Measurements from ENCODE around the gene SMURF1. TPM values are rescaled to one million over a fixed set of nuclear protein-coding genes. Genes with fewer than 3 reads are reported as not detected.
A peak's percentile ranks its signal among the peaks of the same experiment; 100 is the strongest.
"Not testable (repeated sequence)": the region's sequence is repeated elsewhere in the genome, so short reads cannot be mapped to it uniquely, and the experiment has no call there.

SMURF1 gene
- 10 to 100 TPM; 14.4 to 15.9 (median 15.2) TPM for polyA plus RNA-seq (ENCODE audit: insufficient read length in 3 of 3)

DNA sequence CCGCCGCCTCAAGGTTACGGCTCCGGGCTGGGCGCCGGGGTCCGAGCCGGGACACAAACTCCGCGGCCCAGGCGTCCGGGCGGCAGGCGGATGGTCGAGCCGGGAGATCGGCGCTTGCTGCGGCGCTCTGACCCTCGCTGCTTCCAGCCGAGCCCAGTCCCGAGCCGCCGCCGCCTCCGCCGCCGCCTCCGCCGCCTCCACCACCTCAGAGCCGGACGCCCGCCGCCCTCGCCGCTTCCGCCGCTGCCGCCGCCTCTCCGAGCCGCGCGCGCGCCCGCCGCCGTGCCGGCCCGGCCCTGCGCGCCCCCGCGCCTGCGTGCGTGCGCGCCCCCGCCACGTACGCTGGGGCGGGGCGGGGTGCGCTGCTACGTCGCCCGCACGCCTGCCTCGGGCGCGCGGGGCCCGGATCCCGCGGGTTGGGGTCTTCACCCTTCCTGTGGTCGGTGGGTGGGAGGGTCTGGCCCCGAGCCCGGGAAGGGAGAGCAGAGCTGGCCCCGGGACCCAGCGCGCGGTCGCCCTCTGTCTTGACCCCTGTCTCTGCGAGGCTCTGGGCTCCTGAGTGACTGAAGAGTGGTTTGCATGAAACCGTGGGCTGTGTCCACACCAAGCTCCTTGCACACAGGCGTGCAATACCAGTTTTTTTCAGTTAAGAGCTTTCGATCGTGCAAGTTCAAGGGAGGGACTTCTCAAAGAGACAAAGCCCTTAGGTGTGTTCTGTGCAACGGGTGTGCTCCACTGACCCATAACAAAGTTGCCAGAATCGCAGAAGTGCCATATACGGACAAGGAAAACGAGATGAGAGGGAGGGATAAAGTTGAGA, at the start of gene SMURF1:
Gene SMURF1, minus strand, starts transcription at position 256 of the 820 bp plus-strand sequence. CDS start 328 bp downstream, outside the sequence.
- peak in 2 of 3 donors; percentile 40 to 45 for DNase-seq (ENCODE audit: low read depth in 3 of 3, low spot score in 2 of 3)

DNA sequence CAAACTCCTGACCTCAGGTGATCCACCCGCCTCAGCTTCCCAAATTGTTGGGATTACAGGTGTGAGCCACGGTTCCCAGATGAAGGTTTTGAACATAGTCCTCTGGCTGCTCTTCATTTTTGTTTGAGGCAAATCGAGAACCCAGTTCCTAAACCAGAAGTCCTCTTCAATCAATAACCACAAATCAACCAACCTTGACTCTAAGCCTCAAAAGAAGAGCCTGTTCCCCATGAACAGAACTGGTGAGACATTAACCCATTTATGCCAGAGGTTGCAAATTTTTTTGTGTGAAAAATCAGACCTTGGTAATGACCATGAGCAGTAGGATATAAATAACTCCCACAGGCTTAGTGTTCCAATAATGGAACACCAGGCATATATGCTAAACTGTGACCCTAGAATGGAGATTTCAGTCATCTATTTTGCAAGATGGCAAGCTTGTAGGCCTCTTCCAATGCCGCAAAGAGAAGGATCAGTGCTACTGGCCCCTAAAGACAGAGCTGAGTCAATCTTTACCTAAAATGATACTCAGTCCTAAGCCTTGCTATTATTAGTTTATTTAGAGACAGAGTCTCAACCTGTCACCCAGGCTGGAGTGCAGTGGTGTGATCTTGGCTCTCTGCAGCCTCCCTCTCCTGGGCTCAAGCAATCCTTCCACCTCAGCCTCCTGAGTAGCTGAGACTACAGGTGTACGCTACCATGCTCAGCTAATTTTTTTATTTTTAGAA, 48.1 kb upstream of the SMURF1 start:
- no peak for DNase-seq (ENCODE audit: low read depth in 3 of 3, low spot score in 2 of 3)

DNA sequence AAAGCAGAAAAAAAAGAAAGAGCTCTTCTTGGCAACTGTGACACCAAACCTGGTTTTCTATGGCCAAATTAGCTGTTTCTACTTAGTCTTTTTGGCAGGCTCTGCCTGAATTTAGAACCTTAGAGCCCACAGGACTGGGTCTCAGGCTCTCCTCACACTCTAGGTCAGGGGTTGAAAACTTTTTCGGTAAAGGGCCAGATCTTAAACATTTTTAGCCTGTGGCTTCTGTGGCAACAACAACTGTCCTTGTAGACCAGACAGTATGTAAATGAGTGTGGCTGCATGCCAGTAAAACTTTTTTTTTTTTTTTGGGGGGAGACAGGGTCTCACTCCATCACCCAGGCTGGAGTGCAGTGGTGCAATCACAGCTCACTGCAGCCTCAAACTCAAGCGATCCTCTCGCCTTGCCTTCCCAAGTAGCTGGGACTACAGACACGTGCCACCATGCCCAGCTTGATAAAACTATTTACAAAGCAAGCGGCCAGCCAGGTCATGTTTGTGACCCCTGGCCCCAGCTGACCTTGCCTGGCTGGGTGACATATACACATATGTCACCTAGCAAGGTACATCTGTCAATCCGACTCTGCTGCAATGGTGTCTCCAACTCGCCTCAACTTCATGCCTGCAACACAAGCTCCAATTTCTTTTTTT, 46.6 kb upstream of the SMURF1 start:
- no peak for DNase-seq (ENCODE audit: low read depth in 3 of 3, low spot score in 2 of 3)

DNA sequence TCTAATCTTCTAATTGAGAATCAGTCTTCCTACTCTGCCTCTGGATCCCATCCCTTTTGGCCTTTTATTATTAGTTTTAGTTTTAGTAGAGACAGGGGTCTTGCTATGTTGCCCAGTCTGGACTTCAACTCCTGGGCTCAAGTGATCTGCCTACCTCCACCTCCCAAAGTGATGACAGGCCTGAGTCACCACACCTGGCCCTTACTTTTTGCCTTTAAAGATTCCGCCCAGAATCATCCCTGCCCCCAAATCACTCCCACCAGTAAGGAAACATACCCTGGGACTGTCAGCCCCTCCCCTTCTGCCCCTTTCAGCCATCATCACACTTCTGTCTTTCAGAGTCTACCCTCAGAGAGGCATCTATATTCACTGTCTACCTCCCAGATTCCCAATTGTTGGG, 45.3 kb upstream of the SMURF1 start:
- no peak for DNase-seq (ENCODE audit: low read depth in 3 of 3, low spot score in 2 of 3)

DNA sequence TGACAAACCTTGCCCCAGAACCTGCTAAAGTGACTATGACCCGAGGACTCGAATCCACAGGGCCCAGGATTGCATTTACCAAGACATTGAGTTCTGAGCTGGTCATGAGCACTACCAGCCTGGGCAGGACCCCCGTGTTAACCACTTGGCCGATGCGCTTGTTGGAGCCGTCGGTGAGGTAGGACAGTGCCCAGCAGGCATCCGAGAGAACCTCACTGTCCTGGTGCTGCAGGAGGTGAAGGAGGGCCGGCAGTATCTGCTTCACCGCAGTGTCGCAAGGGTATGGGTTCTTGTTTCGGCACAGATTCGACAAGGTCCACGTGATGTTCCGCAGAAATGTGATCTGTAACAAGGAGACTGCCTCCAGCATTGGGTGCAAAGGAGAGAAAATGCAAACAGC, 44.3 kb upstream of the SMURF1 start:
- DNase-seq (ENCODE audit: low read depth in 3 of 3, low spot score in 2 of 3): no peak

DNA sequence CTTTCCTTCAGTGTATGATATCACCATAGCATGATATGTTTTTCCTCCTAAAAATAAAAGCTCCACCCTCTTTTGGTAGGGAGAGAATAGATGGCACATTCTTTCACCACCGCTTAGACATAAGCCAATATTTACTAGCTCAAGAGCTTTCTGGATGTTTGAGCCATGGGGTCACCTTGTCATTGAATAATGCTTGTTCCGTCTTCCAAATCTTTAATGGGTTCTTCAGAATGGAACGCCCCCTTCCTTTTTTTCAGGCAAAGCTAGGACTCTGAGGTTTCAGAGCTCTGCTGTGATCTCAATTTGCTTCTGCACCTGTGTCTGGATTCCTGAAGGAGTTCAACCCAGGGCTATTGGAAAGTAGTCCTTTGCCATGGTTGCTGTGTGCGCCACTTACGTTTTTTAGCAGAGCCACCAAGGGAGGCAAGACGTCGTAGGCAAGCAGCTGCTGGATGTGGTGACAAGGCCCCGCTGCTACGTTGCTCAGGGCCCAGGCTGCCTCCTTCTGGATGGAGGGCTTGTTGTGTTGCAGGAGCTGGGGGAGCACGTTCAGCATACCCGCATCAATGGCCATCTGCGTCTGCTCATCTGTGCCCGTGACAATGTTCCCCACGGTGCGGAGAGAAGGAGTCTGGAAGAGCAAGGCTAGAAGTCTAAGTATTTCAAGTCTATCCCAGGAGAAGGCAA, 40.8 kb upstream of the SMURF1 start:
- DNase-seq (ENCODE audit: low read depth in 3 of 3, low spot score in 2 of 3): no peak

DNA sequence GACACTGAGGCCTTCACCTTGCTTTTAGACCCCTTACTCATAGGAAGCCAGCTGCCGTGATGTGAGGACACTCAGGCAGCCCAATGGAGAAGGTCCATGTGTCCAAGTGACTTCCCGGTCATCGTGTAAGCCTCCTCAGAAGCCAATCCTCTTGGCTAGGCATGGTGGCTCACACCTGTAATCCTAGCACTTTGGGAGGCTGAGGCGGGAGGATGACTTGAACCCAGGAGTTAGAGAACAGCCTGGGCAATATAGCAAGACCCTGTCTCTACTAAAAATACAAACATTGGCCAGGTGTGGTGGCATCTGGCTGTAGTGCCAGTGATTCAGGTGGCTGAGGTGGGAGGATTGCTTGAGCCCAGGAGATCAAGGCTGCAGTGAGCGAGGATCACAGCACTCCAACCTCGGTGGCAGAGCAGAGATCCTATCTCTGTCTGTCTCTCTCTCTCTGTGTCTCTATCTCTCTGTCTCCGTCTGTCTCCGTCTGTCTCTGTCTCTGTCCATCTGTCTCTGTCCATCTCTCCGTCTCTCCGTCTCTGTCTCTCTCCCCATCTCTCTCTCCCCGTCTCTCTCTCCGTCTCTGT, 36.3 kb upstream of the SMURF1 start:
- DNase-seq (ENCODE audit: low read depth in 3 of 3, low spot score in 2 of 3): no peak

DNA sequence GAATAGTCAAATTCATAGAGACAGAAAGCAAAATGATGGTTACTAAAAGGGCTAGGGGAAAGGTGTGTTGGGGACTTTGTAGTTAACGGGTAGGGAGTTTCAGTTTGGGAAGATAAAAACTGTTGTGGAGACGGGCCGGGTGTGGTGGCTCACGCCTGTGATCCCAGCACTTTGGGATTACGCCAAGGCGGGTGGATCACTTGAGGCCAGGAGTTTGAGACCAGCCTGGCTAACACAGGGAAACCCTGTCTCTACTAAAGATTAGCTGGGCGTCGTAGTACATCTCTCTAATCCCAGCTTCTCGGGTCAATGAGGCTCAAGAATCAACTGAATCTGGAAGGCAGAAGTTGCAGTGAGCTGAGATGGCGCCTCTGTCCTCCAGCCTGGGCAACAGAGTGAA, 33.3 kb upstream of the SMURF1 start:
- no peak for DNase-seq (ENCODE audit: low read depth in 3 of 3, low spot score in 2 of 3)

DNA sequence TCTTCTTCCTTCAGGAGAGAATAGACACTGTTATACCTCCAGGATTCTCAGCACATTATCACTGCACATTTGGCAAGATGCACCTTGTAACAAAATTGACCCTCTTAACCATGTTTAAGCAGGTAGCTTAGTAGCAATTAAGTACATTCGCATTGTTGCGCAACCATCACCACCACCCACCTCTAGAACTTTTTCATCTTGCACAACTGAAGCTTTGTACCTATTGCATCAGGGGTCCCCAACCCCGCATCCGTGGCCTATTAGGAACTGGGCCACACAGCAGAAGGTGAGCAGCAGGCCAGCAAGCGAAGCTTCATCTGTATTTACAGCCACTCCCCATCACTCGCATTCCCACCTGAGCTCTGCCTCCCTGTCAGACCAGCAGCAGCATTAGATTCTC, 29.9 kb upstream of the SMURF1 start:
- no peak for DNase-seq (ENCODE audit: low read depth in 3 of 3, low spot score in 2 of 3)

DNA sequence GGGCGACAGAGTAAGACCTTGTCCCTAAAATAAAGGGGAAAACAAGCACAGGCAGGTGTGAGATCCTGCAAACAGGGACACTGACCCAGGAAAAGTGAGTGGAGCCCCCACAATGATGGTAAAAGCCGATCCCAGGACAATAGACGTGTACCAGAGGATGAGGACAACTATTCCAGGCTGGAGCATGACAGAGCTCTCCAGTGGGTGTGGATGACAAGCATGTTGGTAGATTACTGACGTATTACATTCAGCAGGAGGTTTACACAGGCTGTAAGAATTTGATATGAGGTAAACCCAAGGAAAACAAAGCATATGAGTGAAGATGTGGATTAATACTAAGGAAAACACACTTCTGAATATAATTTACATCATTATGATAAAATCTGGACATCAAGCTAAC, 27.8 kb upstream of the SMURF1 start:
- no peak for DNase-seq (ENCODE audit: low read depth in 3 of 3, low spot score in 2 of 3)

DNA sequence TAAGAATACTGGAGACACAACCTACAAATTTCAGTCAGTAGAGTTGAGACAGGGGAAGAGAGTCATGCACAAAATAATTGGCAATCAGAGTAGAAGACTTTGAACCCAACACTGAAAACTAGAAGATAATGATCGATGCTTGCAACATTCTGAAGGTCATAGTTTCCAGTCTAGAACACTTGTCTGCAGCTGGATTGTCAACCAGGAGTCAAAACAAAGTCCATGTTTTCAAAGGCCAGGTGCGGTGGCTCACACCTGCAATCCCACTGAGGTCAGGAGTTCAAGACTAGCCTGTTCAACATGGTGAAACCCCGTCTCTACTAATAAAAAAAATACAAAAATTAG, 26.8 kb upstream of the SMURF1 start:
- no peak for DNase-seq (ENCODE audit: low read depth in 3 of 3, low spot score in 2 of 3)

DNA sequence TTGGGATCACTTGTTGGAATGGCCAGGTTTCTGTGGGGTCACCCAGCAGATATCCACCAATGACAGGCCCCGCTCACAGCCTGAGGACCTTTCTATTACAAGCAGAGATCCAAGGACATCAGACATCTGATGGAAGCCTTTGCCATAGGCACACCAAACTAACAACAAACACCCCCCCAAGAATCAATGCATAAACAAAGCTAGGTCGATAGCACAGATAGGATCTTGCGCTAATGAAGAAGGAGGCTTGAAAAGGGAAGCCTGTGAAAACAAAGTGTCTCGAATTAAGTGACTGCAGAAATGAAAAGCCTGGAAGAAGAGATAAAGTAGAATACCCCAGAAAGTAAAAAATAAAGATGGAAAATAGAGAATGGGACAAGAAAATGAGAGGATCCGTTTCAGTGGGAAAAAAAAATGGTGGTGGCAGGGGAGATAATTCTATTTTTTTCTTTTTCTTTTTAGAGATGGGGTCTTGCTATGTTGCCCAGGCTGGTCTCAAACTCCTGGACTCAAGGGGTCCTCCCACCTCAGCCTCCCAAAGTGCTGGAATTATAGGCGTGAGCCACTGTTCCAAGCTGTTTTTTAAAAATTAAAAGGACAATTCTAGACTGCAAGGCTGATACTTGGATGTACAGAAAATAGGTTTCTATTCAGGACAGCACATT, 26.3 kb upstream of the SMURF1 start:
- no peak for DNase-seq (ENCODE audit: low read depth in 3 of 3, low spot score in 2 of 3)

DNA sequence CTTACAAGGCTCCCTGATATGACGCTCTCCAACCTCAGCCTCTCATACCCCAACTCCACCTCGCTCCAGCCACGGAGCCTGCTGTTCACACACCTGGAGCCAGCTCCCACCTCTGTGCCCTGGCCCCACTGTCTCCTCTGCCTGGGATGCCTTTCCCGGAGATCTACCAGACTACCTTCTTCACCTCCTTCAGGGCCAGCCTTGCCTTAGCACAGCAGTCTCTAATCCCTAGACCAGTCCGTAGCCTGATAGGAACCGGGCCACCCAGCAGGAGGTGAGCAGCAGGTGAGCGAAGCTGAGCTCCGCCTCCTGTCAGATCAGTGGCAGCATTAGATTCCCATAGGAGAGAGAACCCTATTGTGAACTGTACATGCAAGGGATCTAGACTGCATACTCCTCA, 23.2 kb upstream of the SMURF1 start:
- no peak for DNase-seq (ENCODE audit: low read depth in 3 of 3, low spot score in 2 of 3)

DNA sequence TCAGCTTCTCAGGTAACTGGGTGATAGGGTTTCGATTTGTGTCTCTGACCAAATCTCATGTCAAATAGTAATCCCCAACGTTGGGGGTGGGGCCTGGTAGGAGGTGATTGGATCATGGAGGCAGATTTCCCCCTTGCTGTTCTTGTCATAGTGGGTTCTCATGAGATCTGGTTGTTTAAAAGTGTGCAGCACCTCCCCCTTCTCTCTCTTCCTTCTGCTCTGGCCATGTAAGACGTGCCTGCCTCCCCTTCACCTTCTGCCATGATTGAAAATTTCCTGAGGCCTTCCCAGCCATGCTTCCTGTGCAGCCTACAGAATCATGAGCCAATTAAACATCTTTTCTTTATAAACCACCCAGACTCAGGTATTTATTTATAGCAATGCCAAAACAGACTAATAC, 21.9 kb upstream of the SMURF1 start:
- no peak for DNase-seq (ENCODE audit: low read depth in 3 of 3, low spot score in 2 of 3)

DNA sequence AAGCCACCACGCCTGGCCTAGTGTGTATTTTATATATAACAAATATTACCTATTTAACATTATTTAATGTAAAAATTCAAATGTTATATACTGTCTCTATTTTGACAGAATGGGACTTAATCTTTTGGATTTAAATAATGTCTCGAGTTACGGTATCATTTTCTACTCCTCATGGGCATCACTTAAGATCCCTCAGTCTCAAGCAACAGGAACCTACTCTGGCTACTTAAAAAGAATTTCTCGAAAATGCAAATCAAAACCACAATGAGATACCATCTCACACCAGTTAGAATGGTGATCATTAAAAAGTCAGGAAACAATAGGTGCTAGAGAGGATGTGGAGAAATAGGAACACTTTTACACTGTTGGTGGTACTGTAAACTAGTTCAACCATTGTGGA, 19.8 kb upstream of the SMURF1 start:
- DNase-seq (ENCODE audit: low read depth in 3 of 3, low spot score in 2 of 3): not testable (repeated sequence)

DNA sequence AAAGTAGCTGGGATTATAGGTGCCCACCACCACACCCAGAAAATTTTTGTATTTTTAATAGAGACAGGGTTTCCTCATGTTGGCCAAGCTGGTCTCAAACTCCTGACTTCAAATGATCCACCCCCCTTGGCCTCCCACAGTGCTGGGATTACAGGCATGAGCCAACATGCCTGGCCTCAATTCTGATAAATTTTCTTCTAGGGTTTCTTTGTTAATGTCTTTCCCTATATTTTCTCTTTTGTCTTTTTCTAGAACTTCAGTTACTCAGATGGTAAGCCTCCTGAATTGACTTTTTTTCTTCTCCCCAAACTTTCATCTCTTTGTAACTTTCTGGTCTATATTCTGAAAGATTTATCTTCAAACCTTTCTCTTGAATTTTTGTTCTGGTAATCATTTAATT, 12.7 kb upstream of the SMURF1 start:
- DNase-seq (ENCODE audit: low read depth in 3 of 3, low spot score in 2 of 3): no peak

DNA sequence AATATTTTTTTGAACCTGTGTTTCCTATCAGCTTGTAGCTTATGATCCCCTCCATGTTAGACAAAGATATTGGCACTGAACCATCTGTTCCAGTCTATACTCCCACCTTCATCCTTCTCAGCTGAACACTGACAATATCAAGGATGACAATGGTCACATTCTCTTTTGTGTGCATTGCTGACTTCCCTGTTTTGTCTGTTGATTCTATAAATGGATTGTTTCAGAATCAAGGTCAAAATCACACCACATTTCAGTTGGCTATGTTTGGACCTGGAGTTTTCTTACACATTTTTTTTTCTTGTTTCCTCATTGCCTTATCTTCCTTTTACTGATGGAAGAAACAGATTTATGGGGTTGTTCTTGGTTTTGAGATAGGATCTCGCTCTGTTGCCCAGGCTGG, 11.3 kb upstream of the SMURF1 start:
- DNase-seq (ENCODE audit: low read depth in 3 of 3, low spot score in 2 of 3): no peak

DNA sequence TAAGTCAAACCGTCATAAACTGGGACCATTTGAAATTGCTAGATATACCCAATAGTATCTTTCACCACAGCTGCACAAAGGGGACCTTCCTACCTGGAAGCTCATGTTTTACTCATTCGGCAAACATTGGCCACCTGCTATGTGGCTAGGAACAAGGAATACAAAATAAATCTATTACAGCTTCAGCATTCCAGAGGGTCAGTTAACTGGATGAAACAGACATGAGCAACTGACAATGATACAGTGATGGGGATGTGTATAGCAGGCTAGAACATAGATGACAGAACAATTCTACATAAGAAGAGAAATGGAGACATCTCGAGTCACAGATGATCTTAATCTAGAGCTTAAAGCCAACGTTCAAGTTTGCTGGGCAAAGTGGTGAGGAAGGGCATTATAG, 3.1 kb upstream of the SMURF1 start:
- no peak for DNase-seq (ENCODE audit: low read depth in 3 of 3, low spot score in 2 of 3)

DNA sequence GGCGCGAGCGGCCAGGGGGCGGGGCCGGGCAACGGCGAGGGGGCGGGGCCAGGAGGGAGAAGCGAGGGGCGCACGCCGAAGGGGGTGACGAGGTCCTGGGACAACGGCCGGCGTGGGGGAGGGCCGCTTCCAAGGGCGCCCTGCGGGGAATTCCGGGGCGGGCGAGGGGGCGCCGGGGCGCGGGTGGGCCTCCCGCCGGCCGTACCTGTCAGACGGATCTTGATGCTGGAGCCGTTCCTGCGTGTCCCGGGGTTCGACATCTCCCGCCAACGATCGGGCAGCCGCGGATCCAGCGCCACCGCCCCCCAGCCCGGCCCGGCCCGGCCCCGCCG, 421 bp downstream of the SMURF1 start:
- DNase-seq (ENCODE audit: low read depth in 3 of 3, low spot score in 2 of 3): no peak

Measured in right renal cortex interstitium (tissue), 3 donors.